ENCODE results near the gene PPT2. TPM values are rescaled to one million over a fixed set of nuclear protein-coding genes. Genes with fewer than 3 reads are reported as not detected.

The PPT2 gene
- polyA plus RNA-seq, 2 of the 4 experiments (the other 2 are of a cell fraction) = 9.3 to 11.7 TPM

DNA sequence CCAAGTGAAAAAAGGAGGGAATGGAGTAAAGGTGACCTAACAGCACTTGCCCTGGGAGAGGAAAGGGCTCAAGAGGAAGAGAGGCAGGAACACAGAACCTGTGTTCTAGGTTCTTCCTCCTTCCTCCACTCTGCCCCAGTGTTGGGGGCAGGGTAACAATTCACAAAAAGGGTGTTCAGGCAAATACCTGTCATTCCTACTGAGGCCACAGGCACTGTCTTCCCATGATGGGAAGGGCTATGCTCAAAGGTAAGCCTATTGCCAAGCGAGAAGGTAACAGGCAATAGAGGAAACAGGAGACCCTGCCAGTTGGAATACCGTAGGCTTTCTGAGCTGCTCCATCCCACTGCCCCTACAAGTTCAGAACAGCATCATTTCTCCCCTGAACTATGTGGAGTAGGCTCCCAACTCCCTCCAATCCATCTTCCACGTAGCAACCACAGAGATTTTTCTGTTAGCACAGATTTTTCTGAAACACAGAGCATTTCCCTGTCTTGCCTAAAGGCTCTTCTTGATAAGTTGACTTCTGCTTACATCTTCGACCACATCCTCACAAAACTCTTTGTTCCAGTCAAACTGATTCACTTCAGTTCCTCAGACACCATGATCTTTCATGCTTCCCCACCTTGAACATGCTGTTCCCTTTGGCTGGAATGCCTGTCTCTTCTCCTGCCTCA lies 19.2 kb downstream of the PPT2 start:
- no peak overlapping the region for H3K4me3 ChIP-seq
- FAIRE-seq (no peak), DNase-seq (ENCODE audit: low read depth in 1 of 2, low spot score in 1 of 2) (no peak), ATAC-seq (no peak)
- no peaks in the 10 kb centered on the region for H3K9me3 ChIP-seq
- POLR2A ChIA-PET = no interaction called here
- CTCF ChIA-PET = interaction anchor here (1.1 to 2.3 kb wide), 4 partner anchors 9 to 54 kb away, joined by 3 to 8 read pairs (median 6); no protein-coding TSS in a partner anchor
- TF ChIP-seq HEYL (CRISPR knock-in tag; IDR thresholded peaks at IDR 0.05) (no peak), EHMT2 (IDR thresholded peaks at IDR 0.05; ENCODE audit: low read depth) (no peak), HOXA7 (CRISPR knock-in tag; IDR thresholded peaks at IDR 0.05) (no peak), ZSCAN20 (CRISPR knock-in tag; IDR thresholded peaks at IDR 0.05) (no peak), ZC3H11A (IDR thresholded peaks at IDR 0.05) (no peak), CTCF (IDR thresholded peaks at IDR 0.05) (no peak), USF2 (IDR thresholded peaks at IDR 0.05) (no peak), RFX5 (IDR thresholded peaks at IDR 0.05) (no peak), RARB (CRISPR knock-in tag; IDR thresholded peaks at IDR 0.05) (no peak), RNF2 (IDR thresholded peaks at IDR 0.05; ENCODE audit: borderline replicate concordance, low read depth) (no peak), HDAC2 (IDR thresholded peaks at IDR 0.05) (no peak), TFCP2L1 (CRISPR knock-in tag; IDR thresholded peaks at IDR 0.05) (no peak), CBX8 (IDR thresholded peaks at IDR 0.05) (no peak)
- TF ChIP-seq, protein P1, sequence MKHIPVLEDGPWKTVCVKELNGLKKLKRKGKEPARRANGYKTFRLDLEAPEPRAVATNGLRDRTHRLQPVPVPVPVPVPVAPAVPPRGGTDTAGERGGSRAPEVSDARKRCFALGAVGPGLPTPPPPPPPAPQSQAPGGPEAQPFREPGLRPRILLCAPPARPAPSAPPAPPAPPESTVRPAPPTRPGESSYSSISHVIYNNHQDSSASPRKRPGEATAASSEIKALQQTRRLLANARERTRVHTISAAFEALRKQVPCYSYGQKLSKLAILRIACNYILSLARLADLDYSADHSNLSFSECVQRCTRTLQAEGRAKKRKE (CRISPR knock-in tag; IDR thresholded peaks at IDR 0.05; ENCODE audit: low read depth) = no peak
- no peak overlapping the region for H3K27ac ChIP-seq
- 89% methylated on average over 4 of the region's 4 CpGs for WGBS (ENCODE audit: missing lambda C conversion rate)
- H3K4me2 ChIP-seq = no peak overlapping the region
- H3K4me1 ChIP-seq = peaks cover 16% of the 10 kb centered on the region

GRCh38 chr6:32174416-32174815 lies 20.5 kb downstream of the PPT2 start:
- 94% methylated on average over 1 of the region's 1 CpG for WGBS (ENCODE audit: missing lambda C conversion rate)
- DNase-seq (ENCODE audit: low read depth in 1 of 2, low spot score in 1 of 2) (no peak), FAIRE-seq (no peak), ATAC-seq (no peak)
- TF ChIP-seq HES2 (IDR thresholded peaks at IDR 0.05) = no peak
- no peak for TF ChIP-seq EHMT2 (IDR thresholded peaks at IDR 0.05; ENCODE audit: low read depth)
- TF ChIP-seq CBX8 (IDR thresholded peaks at IDR 0.05) = no peak
- TF ChIP-seq FOXS1 (CRISPR knock-in tag; IDR thresholded peaks at IDR 0.05) = no peak
- TF ChIP-seq POLR2A (IDR thresholded peaks at IDR 0.05; ENCODE audit: low read length) = no peak
- TF ChIP-seq KDM5A (IDR thresholded peaks at IDR 0.05) = no peak
- H3K9me3 ChIP-seq = no peaks in the 10 kb centered on the region
- H3K27ac ChIP-seq = no peak overlapping the region
- CTCF ChIA-PET = interaction anchor here (0.5 to 2.3 kb wide), 3 partner anchors 21 to 616 kb away, joined by 3 to 8 read pairs (median 3); no protein-coding TSS in a partner anchor
- peak overlapping the region; percentile 93 for H3K4me2 ChIP-seq
- H3K4me1 ChIP-seq = peaks cover 19% of the 10 kb centered on the region
- no peak overlapping the region for H3K4me3 ChIP-seq
- POLR2A ChIA-PET = no interaction called here

GRCh38 chr6:32175322-32175710 lies 21.4 kb downstream of the PPT2 start:
- CTCF ChIA-PET = no interaction called here
- DNase-seq (ENCODE audit: low read depth in 1 of 2, low spot score in 1 of 2) (no peak), FAIRE-seq (no peak), ATAC-seq (no peak)
- Histone ChIP-seq H3K27ac (peak overlapping the region; percentile 97 to 99), H3K9me3 (no peaks in the 10 kb centered on the region), H3K4me2 (peak overlapping the region; percentile 93), H3K4me3 (peak overlapping the region; percentile 100), H3K4me1 (peaks cover 20% of the 10 kb centered on the region)
- WGBS (ENCODE audit: missing lambda C conversion rate) = 0% methylated on average over 2 of the region's 2 CpGs
- POLR2A ChIA-PET = no interaction called here
- no peak for TF ChIP-seq FOSL2 (IDR thresholded peaks at IDR 0.05)
- no peak for TF ChIP-seq FOSL2 (CRISPR knock-in tag; IDR thresholded peaks at IDR 0.05)
- TF ChIP-seq ELK1 (IDR thresholded peaks at IDR 0.05; ENCODE audit: low read depth, low read length) = no peak
- TF ChIP-seq CEBPB (IDR thresholded peaks at IDR 0.05) = no peak
- TF ChIP-seq JUN (IDR thresholded peaks at IDR 0.05) = no peak
- TF ChIP-seq CHD2 (IDR thresholded peaks at IDR 0.05; ENCODE audit: low read length, partially characterized antibody) = no peak
- TF ChIP-seq PBX3 (IDR thresholded peaks at IDR 0.05) = no peak
- TF ChIP-seq CBX2 (IDR thresholded peaks at IDR 0.05; ENCODE audit: borderline replicate concordance, low read depth) = no peak
- no peak for TF ChIP-seq RAD21 (conservative IDR thresholded peaks at IDR 0.05 in 1 of 2, IDR thresholded peaks at IDR 0.05 in 1 of 2)
- TF ChIP-seq NFE2L2 (conservative IDR thresholded peaks at IDR 0.05; ENCODE audit: low read length) = no peak
- no peak for TF ChIP-seq RNF2 (IDR thresholded peaks at IDR 0.05; ENCODE audit: borderline replicate concordance, low read depth)
- no peak for TF ChIP-seq HES2 (IDR thresholded peaks at IDR 0.05)
- no peak for TF ChIP-seq NPAS2 (CRISPR knock-in tag; IDR thresholded peaks at IDR 0.05; ENCODE audit: borderline replicate concordance)
- TF ChIP-seq HOXB13 (CRISPR knock-in tag; IDR thresholded peaks at IDR 0.05; ENCODE audit: low read depth) = no peak

All from A549 (cell line).